K562 (cell line): ENCODE results near the gene CDCP2. TPM values are rescaled to one million over a fixed set of nuclear protein-coding genes. Genes with fewer than 3 reads are reported as not detected.

Experiments
- ATAC-seq: fragments of 200-7000 bp; cut with Tn5 transposase; 3 replicates; pipeline ENCODE4 v1.9.1; 2020; ENCODE audit warnings: moderate library complexity
- BruUV-seq: library from RNA; stranded (reverse); fragments of 400-500 nt; replicated peaks from 2 replicates; lab custom pipeline; 2021; lab: Mats Ljungman, UMichigan
- CTCF ChIA-PET: fragments of 300-600 bp; formaldehyde crosslinking; extraction: SDS; loops from one replicate; lab custom pipeline; 2021; ENCODE audit warnings: low intra/inter-chr PET ratio; lab: Yijun Ruan, JAX
- POLR2A ChIA-PET: fragments of 300-600, 350-650 bp; sonication (Branson Sonifier 250); formaldehyde crosslinking; extraction: SDS; loops from one replicate; lab custom pipeline; 2021; ENCODE audit warnings: antibody characterized with exemption, inconsistent platforms; lab: Yijun Ruan, JAX
- DNase-seq, 4 experiments: peaks; one replicate each; pipeline versions ENCODE4 v3.0.0 to v3.0.0-alpha.2; 2011 to 2018; ENCODE audit warnings: low spot score in 3 of 4, mixed read lengths in 3 of 4; ENCODE audit errors: extremely low read depth in 1 of 4
- FAIRE-seq: peaks from 2 replicates; lab custom pipeline; 2011; peaks lifted over from hg19 to GRCh38; lab: Jason Lieb, UNC
- H2AFZ ChIP-seq: 2 replicates; pipeline ENCODE4 v1.6.0; 2011; ENCODE audit warnings: low read depth, low read length, control low read depth, inconsistent platforms
- H3K27ac ChIP-seq: fragments of 200-600 bp; 3 replicates; pipeline ENCODE4 v1.8.0; 2011; ENCODE audit warnings: low read depth, mild to moderate bottlenecking, control low read depth, inconsistent platforms, low read length, moderate library complexity, mixed read lengths; ENCODE audit errors: extremely low read depth
- H3K27me3 ChIP-seq, 2 experiments: fragments of 300-600 bp in 1 of 2; 2 replicates in 1 of 2; 3 replicates in 1 of 2; pipeline versions ENCODE4 v1.6.0 to v1.8.0; 2011; ENCODE audit warnings: inconsistent platforms in 2 of 2, low read length in 2 of 2, mild to moderate bottlenecking in 1 of 2, mixed read lengths in 1 of 2, moderate library complexity in 1 of 2; ENCODE audit not compliant: control insufficient read depth in 2 of 2, insufficient read depth in 2 of 2
- H3K36me3 ChIP-seq: fragments of 300-600 bp; 3 replicates; pipeline ENCODE4 v1.8.0; 2011; ENCODE audit warnings: mild to moderate bottlenecking, low read length, inconsistent platforms; ENCODE audit not compliant: control insufficient read depth, insufficient read depth
- H3K4me1 ChIP-seq, 2 experiments: fragments of 200-600 bp in 1 of 2; replicated peaks in 1 of 2; 2 replicates in 1 of 2; 3 replicates in 1 of 2; pipeline versions ENCODE4 v1.5.1 to v1.8.0; 2011; ENCODE audit warnings: inconsistent platforms in 2 of 2, low read length in 2 of 2, mild to moderate bottlenecking in 1 of 2, mixed read lengths in 1 of 2, moderate library complexity in 1 of 2; ENCODE audit not compliant: control insufficient read depth in 2 of 2, insufficient read depth in 2 of 2
- H3K4me2 ChIP-seq: 2 replicates; pipeline ENCODE4 v1.6.1; 2011; ENCODE audit warnings: low read length, control low read depth, inconsistent platforms, mixed read lengths; ENCODE audit not compliant: insufficient read depth
- H3K4me3 ChIP-seq: fragments of 200-600 bp; sonication (generic), shearing (Covaris generic); 2 replicates; pipeline ENCODE4 v1.5.1; 2016; ENCODE audit warnings: control low read depth, inconsistent platforms
- H3K79me2 ChIP-seq: fragments of 200-600 bp; 3 replicates; pipeline ENCODE4 v1.8.0; 2011; ENCODE audit warnings: low read length, inconsistent platforms; ENCODE audit not compliant: control insufficient read depth, insufficient read depth
- H3K9ac ChIP-seq, 2 experiments: 2 replicates each; pipeline versions ENCODE4 v1.6.0 to v1.6.1; 2011; ENCODE audit warnings: low read depth in 2 of 2, low read length in 2 of 2, control low read depth in 1 of 2, inconsistent platforms in 1 of 2, mild to moderate bottlenecking in 1 of 2, mixed read lengths in 1 of 2; ENCODE audit not compliant: insufficient read depth in 1 of 2
- H3K9me1 ChIP-seq: one replicate; pipeline ENCODE4 v1.6.0; 2011; ENCODE audit warnings: inconsistent platforms, mild to moderate bottlenecking, low read length, moderate library complexity; ENCODE audit not compliant: control insufficient read depth, insufficient read depth
- H3K9me3 ChIP-seq: replicated peaks from 2 replicates; pipeline ENCODE4 v1.5.1; 2011; ENCODE audit warnings: low read depth, low read length, inconsistent platforms; ENCODE audit not compliant: control insufficient read depth, insufficient read depth
- H4K20me1 ChIP-seq: replicated peaks from 2 replicates; pipeline ENCODE4 v1.6.1; 2011; ENCODE audit warnings: low read length, inconsistent platforms, mixed read lengths; ENCODE audit not compliant: control insufficient read depth, insufficient read depth
- AFF4 ChIP-seq: sonication (generic); formaldehyde crosslinking; IDR thresholded peaks from 2 replicates; pipeline ENCODE4 v1.8.0; 2023; ENCODE audit warnings: mild to moderate bottlenecking, missing genetic modification reagents
- CTCF ChIP-seq, 3 experiments: IDR thresholded peaks in 2 of 3; conservative IDR thresholded peaks in 1 of 3; 2 replicates each; pipeline ENCODE4 v1.5.1; 2011 to 2012; ENCODE audit warnings: low read length in 3 of 3, mild to moderate bottlenecking in 3 of 3, control low read depth in 2 of 3, improper control_type of control experiment in 1 of 3, inconsistent platforms in 1 of 3, low read depth in 1 of 3, mixed read lengths in 1 of 3, moderate library complexity in 1 of 3; ENCODE audit not compliant: insufficient read depth in 2 of 3
- E2F5 ChIP-seq: sonication (generic); formaldehyde crosslinking; IDR thresholded peaks from 2 replicates; pipeline ENCODE4 v1.8.0; 2022; ENCODE audit warnings: mild to moderate bottlenecking, missing genetic modification reagents
- RAD21 ChIP-seq, 2 experiments: fragments of 250-450 bp in 1 of 2; fragments of 450-650 bp in 1 of 2; sonication (Bioruptor Pico) in 1 of 2; formaldehyde crosslinking in 1 of 2; IDR thresholded peaks in 1 of 2; conservative IDR thresholded peaks in 1 of 2; 2 replicates each; pipeline versions ENCODE4 v1.4.0 to v1.8.0; 2020 to 2022; ENCODE audit warnings: mild to moderate bottlenecking in 2 of 2, moderate library complexity in 1 of 2
- WGBS: fragments of 100-300 bp; shearing (Covaris generic); methylation state at CpG from one replicate; pipeline ENCODE4 v1.1.6; 2016; ENCODE audit warnings: low coverage, mixed read lengths; ENCODE audit not compliant: insufficient coverage; ENCODE audit errors: missing lambda C conversion rate; 5-methylcytosine and 5-hydroxymethylcytosine counted together
- in situ Hi-C: fragments of 300-500 bp; cut with MboI; formaldehyde crosslinking; loops from 4 replicates; pipeline ENCODE4 v1.15.0; 2018; ENCODE audit warnings: inconsistent platforms, mixed read lengths
- intact Hi-C: fragments of 100-400 bp; cut with micrococcal nuclease; formaldehyde crosslinking; loops from 2 replicates; pipeline ENCODE4 v1.14.2; 2022
- polyA plus RNA-seq, 8 experiments: library from polyadenylated mRNA; depleted of rRNA in 4 of 8; stranded (reverse) in 5 of 8; unstranded in 3 of 8; fragments of >200 nt; fragmentation: Nextera tagmentation in 2 of 8; fragmentation: Illumina TruSeq in 1 of 8; extraction: Ambion mirVana in 2 of 8; extraction: Trizol in 1 of 8; gene quantifications; 2 replicates each; pipeline versions ENCODE4 v1.2.1 to v1.2.3, GENCODE V29; 2011 to 2014; ENCODE audit warnings: inconsistent platforms in 1 of 8, missing spikeins in 1 of 8
- total RNA-seq, 7 experiments: library from RNA; depleted of rRNA in 6 of 7; stranded (reverse); fragments of >200 nt in 6 of 7; fragmentation: Illumina TruSeq in 2 of 7; extraction: Trizol in 2 of 7; gene quantifications; 2 replicates each; pipeline versions ENCODE4 v1.2.1 to v1.2.3, GENCODE V29; 2011 to 2021; ENCODE audit warnings: low replicate concordance in 1 of 7
- TF ChIP-seq, protein P1 (sequence below), 2 experiments: fragments of 450-650 bp; formaldehyde crosslinking in 1 of 2; IDR thresholded peaks; 2 replicates each; pipeline versions ENCODE4 v1.4.0 to v1.6.1; 2014 to 2020; ENCODE audit warnings: mild to moderate bottlenecking in 2 of 2, borderline replicate concordance in 1 of 2, low read depth in 1 of 2

CDCP2 gene
- total and polyA plus RNA-seq, 9 of the 15 experiments (the other 6 are each of a cell fraction or from before 2014, with no cell fraction given) = not detected

GRCh38 chr1:54107131-54107530, 45.7 kb downstream of the CDCP2 start:
- no peaks in the 10 kb centered on the region for H3K9me1 ChIP-seq
- no peak overlapping the region; the same call in 1 of the 2 replicates for H2AFZ ChIP-seq
- ChIA-PET POLR2A (interaction anchor here (0.6 kb wide), 1 partner anchor 54 kb away, joined by 3 read pairs; the partner anchor contains the start of gene TMEM59), CTCF (no interaction called here)
- in situ Hi-C loops = no loop called here
- WGBS = 29% methylated on average over 2 of the region's 2 CpGs
- no peak overlapping the region for H3K4me2 ChIP-seq
- FAIRE-seq (peak; percentile 19), ATAC-seq (peak; percentile 57), DNase-seq (peak in 2 of 4 experiments; percentile 44 to 56)
- BruUV-seq = no TSS peak
- H3K4me3 ChIP-seq = no peak overlapping the region
- no peaks in the 10 kb centered on the region for H3K9me3 ChIP-seq
- no peaks in the 10 kb centered on the region for H3K27me3 ChIP-seq
- H4K20me1 ChIP-seq = no peaks in the 10 kb centered on the region
- intact Hi-C loops = no loop called here
- no peaks in the 10 kb centered on the region for H3K36me3 ChIP-seq
- H3K79me2 ChIP-seq = no peaks in the 10 kb centered on the region
- no peak overlapping the region for H3K9ac ChIP-seq
- no peak overlapping the region for H3K27ac ChIP-seq
- H3K4me1 ChIP-seq = peaks cover 5 to 6% of the 10 kb centered on the region in 2 experiments; a peak in 3 of 5 replicates
- TF ChIP-seq, protein P1, sequence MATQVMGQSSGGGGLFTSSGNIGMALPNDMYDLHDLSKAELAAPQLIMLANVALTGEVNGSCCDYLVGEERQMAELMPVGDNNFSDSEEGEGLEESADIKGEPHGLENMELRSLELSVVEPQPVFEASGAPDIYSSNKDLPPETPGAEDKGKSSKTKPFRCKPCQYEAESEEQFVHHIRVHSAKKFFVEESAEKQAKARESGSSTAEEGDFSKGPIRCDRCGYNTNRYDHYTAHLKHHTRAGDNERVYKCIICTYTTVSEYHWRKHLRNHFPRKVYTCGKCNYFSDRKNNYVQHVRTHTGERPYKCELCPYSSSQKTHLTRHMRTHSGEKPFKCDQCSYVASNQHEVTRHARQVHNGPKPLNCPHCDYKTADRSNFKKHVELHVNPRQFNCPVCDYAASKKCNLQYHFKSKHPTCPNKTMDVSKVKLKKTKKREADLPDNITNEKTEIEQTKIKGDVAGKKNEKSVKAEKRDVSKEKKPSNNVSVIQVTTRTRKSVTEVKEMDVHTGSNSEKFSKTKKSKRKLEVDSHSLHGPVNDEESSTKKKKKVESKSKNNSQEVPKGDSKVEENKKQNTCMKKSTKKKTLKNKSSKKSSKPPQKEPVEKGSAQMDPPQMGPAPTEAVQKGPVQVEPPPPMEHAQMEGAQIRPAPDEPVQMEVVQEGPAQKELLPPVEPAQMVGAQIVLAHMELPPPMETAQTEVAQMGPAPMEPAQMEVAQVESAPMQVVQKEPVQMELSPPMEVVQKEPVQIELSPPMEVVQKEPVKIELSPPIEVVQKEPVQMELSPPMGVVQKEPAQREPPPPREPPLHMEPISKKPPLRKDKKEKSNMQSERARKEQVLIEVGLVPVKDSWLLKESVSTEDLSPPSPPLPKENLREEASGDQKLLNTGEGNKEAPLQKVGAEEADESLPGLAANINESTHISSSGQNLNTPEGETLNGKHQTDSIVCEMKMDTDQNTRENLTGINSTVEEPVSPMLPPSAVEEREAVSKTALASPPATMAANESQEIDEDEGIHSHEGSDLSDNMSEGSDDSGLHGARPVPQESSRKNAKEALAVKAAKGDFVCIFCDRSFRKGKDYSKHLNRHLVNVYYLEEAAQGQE (IDR thresholded peaks at IDR 0.05; ENCODE audit: borderline replicate concordance) = peak; percentile 23; the same call in 1 of the 2 replicates
- TF ChIP-seq, protein P1 (CRISPR knock-in tag; IDR thresholded peaks at IDR 0.05; ENCODE audit: low read depth) = no peak
- TF ChIP-seq RAD21 (CRISPR knock-in tag; conservative IDR thresholded peaks at IDR 0.05 in 1 of 2, IDR thresholded peaks at IDR 0.05 in 1 of 2) (peak in 1 of 2 experiments; percentile 70; a peak in 2 of 4 replicates), E2F5 (CRISPR knock-in tag) (no peak), CTCF (IDR thresholded peaks at IDR 0.05 in 2 of 3, conservative IDR thresholded peaks at IDR 0.05 in 1 of 3; ENCODE audit: insufficient read depth in 2 of 3, low read depth in 1 of 3, low read length in 3 of 3) (peak; percentile 40 to 50 (median 48); a peak in 3 of 6 replicates), AFF4 (CRISPR knock-in tag) (no peak)
